IMR-90 (cell line): Measurements from ENCODE around the gene TMEM63B. TPM values are rescaled to one million over a fixed set of nuclear protein-coding genes. Genes with fewer than 3 reads are reported as not detected.

ENCODE experiments used
- ATAC-seq: fragments of 200-7000 bp; cut with Tn5 transposase; 2 replicates; pipeline ENCODE4 v1.9.1; 2020; ENCODE audit warnings: low read depth, mild to moderate bottlenecking, moderate library complexity
- BruUV-seq: library from RNA; stranded (reverse); fragments of 400-500 nt; replicated peaks from 2 replicates; lab custom pipeline; 2021; lab: Mats Ljungman, UMichigan
- CTCF ChIA-PET: fragments of 300-600 bp; formaldehyde crosslinking; extraction: SDS; loops from one replicate; lab custom pipeline; 2021; ENCODE audit warnings: antibody characterized with exemption; lab: Yijun Ruan, JAX
- POLR2A ChIA-PET: fragments of 300-600 bp; sonication (Branson Sonifier 250); formaldehyde crosslinking; loops from one replicate; lab custom pipeline; 2022; ENCODE audit warnings: antibody characterized with exemption; ENCODE audit not compliant: unreplicated experiment; lab: Charles Lee
- DNase-seq: peaks from one replicate; pipeline ENCODE4 v3.0.0; 2013
- H2AFZ ChIP-seq: replicated peaks from 2 replicates; pipeline ENCODE3; 2013; ENCODE audit warnings: low read length, mild to moderate bottlenecking; ENCODE audit not compliant: poor library complexity
- H2AK5ac ChIP-seq: 2 replicates; pipeline ENCODE4 v1.6.1; 2013; ENCODE audit warnings: low read depth, low read length, inconsistent platforms
- H2AK9ac ChIP-seq: replicated peaks from 2 replicates; pipeline ENCODE3; 2013; ENCODE audit warnings: mild to moderate bottlenecking, low read depth, low read length, moderate library complexity; ENCODE audit not compliant: poor library complexity
- H2BK120ac ChIP-seq: 2 replicates; pipeline ENCODE4 v1.6.1; 2013; ENCODE audit warnings: low read depth, low read length, inconsistent platforms
- H2BK15ac ChIP-seq: 3 replicates; pipeline ENCODE4 v1.6.1; 2013; ENCODE audit warnings: low read depth, low read length, inconsistent platforms
- H2BK20ac ChIP-seq: 2 replicates; pipeline ENCODE4 v1.6.1; 2013; ENCODE audit warnings: low read depth, mild to moderate bottlenecking, inconsistent platforms, low read length, moderate library complexity
- H2BK5ac ChIP-seq: 2 replicates; pipeline ENCODE4 v1.6.1; 2013; ENCODE audit warnings: mild to moderate bottlenecking, low read depth, low read length, inconsistent platforms; ENCODE audit not compliant: poor library complexity, severe bottlenecking
- H3K14ac ChIP-seq: replicated peaks from 2 replicates; pipeline ENCODE4 v1.6.1; 2013; ENCODE audit warnings: low read depth, low read length, inconsistent platforms
- H3K18ac ChIP-seq: 2 replicates; pipeline ENCODE4 v1.6.1; 2013; ENCODE audit warnings: low read depth, low read length, control low read depth
- H3K23ac ChIP-seq: 2 replicates; pipeline ENCODE4 v1.6.1; 2013; ENCODE audit warnings: low read depth, low read length, inconsistent platforms
- H3K27ac ChIP-seq: 2 replicates; pipeline ENCODE4 v1.5.1; 2013; ENCODE audit warnings: mild to moderate bottlenecking, control low read depth, low read length; ENCODE audit not compliant: insufficient read depth
- H3K27me3 ChIP-seq: 2 replicates; pipeline ENCODE4 v1.6.1; 2013; ENCODE audit warnings: low read length; ENCODE audit not compliant: control insufficient read depth, insufficient read depth
- H3K36me3 ChIP-seq: 2 replicates; pipeline ENCODE4 v1.6.1; 2013; ENCODE audit warnings: low read length, mixed read lengths; ENCODE audit not compliant: control insufficient read depth, insufficient read depth
- H3K4ac ChIP-seq: 2 replicates; pipeline ENCODE4 v1.6.1; 2013; ENCODE audit warnings: low read depth, low read length, inconsistent platforms
- H3K4me1 ChIP-seq: 2 replicates; pipeline ENCODE4 v1.6.1; 2013; ENCODE audit warnings: low read length, mixed read lengths; ENCODE audit not compliant: control insufficient read depth, insufficient read depth
- H3K4me2 ChIP-seq: 2 replicates; pipeline ENCODE4 v1.6.1; 2013; ENCODE audit warnings: low read depth, mild to moderate bottlenecking, control low read depth, low read length, moderate library complexity
- H3K4me3 ChIP-seq: 2 replicates; pipeline ENCODE4 v1.5.1; 2013; ENCODE audit warnings: low read depth, mild to moderate bottlenecking, control low read depth, low read length, moderate library complexity; ENCODE audit not compliant: insufficient read depth
- H3K56ac ChIP-seq: 2 replicates; pipeline ENCODE4 v1.6.1; 2013; ENCODE audit warnings: low read length, inconsistent platforms; ENCODE audit not compliant: insufficient read depth; ENCODE audit errors: extremely low read depth
- H3K79me1 ChIP-seq, 2 experiments: 2 replicates each; pipeline ENCODE4 v1.6.1; 2013; ENCODE audit warnings: low read length in 2 of 2, inconsistent platforms in 1 of 2, low read depth in 1 of 2
- H3K9ac ChIP-seq: 2 replicates; pipeline ENCODE4 v1.6.1; 2013; ENCODE audit warnings: low read depth, low read length, control low read depth
- H3K9me1 ChIP-seq: 2 replicates; pipeline ENCODE4 v1.6.1; 2013; ENCODE audit warnings: low read length, inconsistent platforms; ENCODE audit not compliant: insufficient read depth
- H3K9me3 ChIP-seq: 2 replicates; pipeline ENCODE4 v1.6.1; 2013; ENCODE audit warnings: low read length; ENCODE audit not compliant: control insufficient read depth, insufficient read depth
- H4K20me1 ChIP-seq: 2 replicates; pipeline ENCODE4 v1.6.1; 2013; ENCODE audit warnings: low read length, inconsistent platforms; ENCODE audit not compliant: insufficient read depth
- H4K5ac ChIP-seq: 2 replicates; pipeline ENCODE4 v1.6.1; 2013; ENCODE audit warnings: mild to moderate bottlenecking, low read depth, low read length, control low read depth
- H4K8ac ChIP-seq, 2 experiments: 2 replicates each; pipeline ENCODE4 v1.6.1; 2013; ENCODE audit warnings: low read depth in 2 of 2, low read length in 2 of 2, control low read depth in 1 of 2, inconsistent platforms in 1 of 2
- H4K91ac ChIP-seq: 2 replicates; pipeline ENCODE4 v1.6.1; 2013; ENCODE audit warnings: low read depth, low read length, inconsistent platforms; ENCODE audit not compliant: insufficient read depth
- CTCF ChIP-seq: conservative IDR thresholded peaks from 2 replicates; pipeline ENCODE4 v1.5.1; 2012; ENCODE audit warnings: mild to moderate bottlenecking, low read depth, low read length, improper control_type of control experiment
- WGBS, 2 experiments: methylation state at CpG; one replicate each; pipeline versions ENCODE4 v1.1.5 to v1.1.7; 2013; ENCODE audit warnings: missing lambda C conversion rate in 2 of 2; ENCODE audit not compliant: insufficient read length in 1 of 2; ENCODE audit errors: extremely low coverage in 2 of 2; 5-methylcytosine and 5-hydroxymethylcytosine counted together
- dilution Hi-C: fragments of 300-500 bp; cut with HindIII; formaldehyde crosslinking; loops from one replicate; pipeline ENCODE4 v1.14.3; 2018; ENCODE audit warnings: low sequenced_read_pairs; ENCODE audit not compliant: unreplicated experiment
- in situ Hi-C: fragments of 300-500 bp; cut with MboI; formaldehyde crosslinking; loops from 3 replicates; pipeline ENCODE4 v1.14.3; 2019; ENCODE audit warnings: low sequenced_read_pairs, inconsistent platforms, mixed read lengths
- intact Hi-C: fragments of 100-400 bp; cut with micrococcal nuclease; formaldehyde crosslinking; loops from 2 replicates; pipeline ENCODE4 v1.10.0; 2022
- polyA plus RNA-seq, 3 experiments: library from polyadenylated mRNA; depleted of rRNA; stranded (reverse); fragments of >200 nt; gene quantifications; 2 replicates each; pipeline ENCODE4 v1.2.3, GENCODE V29; 2012; ENCODE audit warnings: low replicate concordance in 1 of 3
- total RNA-seq: library from RNA; depleted of rRNA; stranded (reverse); fragments of >200 nt; gene quantifications from 2 replicates; pipeline ENCODE4 v1.2.3, GENCODE V29; 2012

The TMEM63B gene
- total and polyA plus RNA-seq, 2 of the 4 experiments (the other 2 are of a cell fraction), result 12.2 to 42.6 TPM

GRCh38 chr6:44139351-44139743 lies 12.0 kb downstream of the TMEM63B start:
- Histone ChIP-seq H3K36me3 (peaks cover 59% of the 10 kb centered on the region), H4K8ac (no peak overlapping the region), H3K27ac (no peak overlapping the region), H2BK5ac (no peak overlapping the region), H4K5ac (no peak overlapping the region), H2AFZ (peak overlapping the region; percentile 11), H3K4ac (no peak overlapping the region), H3K9ac (no peak overlapping the region), H3K56ac (no peak overlapping the region), H2BK20ac (no peak overlapping the region), H2BK15ac (no peak overlapping the region), H3K23ac (no peak overlapping the region), H3K9me1 (0 out of 2 replicates have a peak, but pooled peaks cover 6% of the 10 kb centered on the region), H3K9me3 (no peaks in the 10 kb centered on the region), H2BK120ac (no peak overlapping the region), H3K18ac (no peak overlapping the region), H3K4me3 (no peak overlapping the region), H3K27me3 (no peaks in the 10 kb centered on the region), H2AK5ac (no peak overlapping the region), H2AK9ac (no peak overlapping the region), H4K91ac (no peak overlapping the region), H4K20me1 (peaks cover 1% of the 10 kb centered on the region; the same call in 1 of the 2 replicates), H3K14ac (no peak overlapping the region), H3K79me1 (peaks cover 6 to 19% of the 10 kb centered on the region in 2 experiments; a peak in 3 of 4 replicates), H3K4me2 (no peak overlapping the region), H3K4me1 (no peaks in the 10 kb centered on the region)
- dilution Hi-C loops, result no loop called here
- 92% methylated on average over 6 of the region's 10 CpGs; no CpG with 5 or more reads in 1 of the 2 experiments for WGBS, 2 experiments
- no TSS peak for BruUV-seq
- ATAC-seq (no peak), DNase-seq (no peak)
- in situ Hi-C loops, result no loop called here
- intact Hi-C loops, result no loop called here
- TF ChIP-seq CTCF, result no peak
- ChIA-PET POLR2A (no interaction called here), CTCF (no interaction called here)
